ENCODE results near the gene LNPEP.

LNPEP gene

DNA sequence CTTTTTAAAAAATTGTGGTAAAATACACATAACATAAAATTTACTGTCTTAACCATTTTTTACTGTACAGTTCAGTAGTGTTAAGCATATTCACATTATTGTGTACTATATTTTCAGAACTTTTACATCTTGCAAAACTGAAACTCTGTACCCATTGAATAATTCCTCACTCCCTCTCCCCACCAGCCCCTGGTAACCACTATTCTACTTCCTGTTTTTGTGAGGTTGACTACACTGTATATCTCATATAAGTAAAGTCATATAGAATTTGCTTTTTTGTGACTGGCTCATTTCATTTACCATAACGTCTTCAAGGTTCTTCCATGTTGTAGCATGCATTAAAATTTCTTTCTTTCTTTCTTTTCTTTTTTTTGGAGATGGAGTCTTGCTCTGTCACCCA, 87.0 kb downstream of the LNPEP start:
- DNase-seq (ENCODE audit: low read depth, low spot score) = no peak
- no peak overlapping the region for H3K4me3 ChIP-seq (ENCODE audit: low read length)

DNA sequence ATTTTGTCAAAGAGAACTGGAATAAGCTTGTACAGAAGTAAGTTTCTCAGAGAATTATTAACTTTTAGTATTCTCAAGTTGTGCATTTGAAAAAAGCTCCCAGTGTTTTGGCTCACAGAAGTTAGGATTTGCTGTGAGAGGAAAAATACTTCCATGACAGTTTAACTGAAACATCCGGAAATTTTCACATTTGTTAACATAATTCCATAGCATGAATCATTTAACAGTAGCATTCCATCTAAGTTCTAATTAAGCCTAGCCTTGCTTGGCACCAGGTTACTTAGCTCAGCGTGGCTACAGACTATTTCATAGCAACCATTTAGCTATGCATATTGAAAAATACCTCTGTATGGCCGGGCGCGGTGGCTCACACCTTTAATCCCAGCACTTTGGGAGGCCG, 90.8 kb downstream of the LNPEP start:
- DNase-seq (ENCODE audit: low read depth, low spot score) = no peak
- H3K4me3 ChIP-seq (ENCODE audit: low read length) = no peak overlapping the region

DNA sequence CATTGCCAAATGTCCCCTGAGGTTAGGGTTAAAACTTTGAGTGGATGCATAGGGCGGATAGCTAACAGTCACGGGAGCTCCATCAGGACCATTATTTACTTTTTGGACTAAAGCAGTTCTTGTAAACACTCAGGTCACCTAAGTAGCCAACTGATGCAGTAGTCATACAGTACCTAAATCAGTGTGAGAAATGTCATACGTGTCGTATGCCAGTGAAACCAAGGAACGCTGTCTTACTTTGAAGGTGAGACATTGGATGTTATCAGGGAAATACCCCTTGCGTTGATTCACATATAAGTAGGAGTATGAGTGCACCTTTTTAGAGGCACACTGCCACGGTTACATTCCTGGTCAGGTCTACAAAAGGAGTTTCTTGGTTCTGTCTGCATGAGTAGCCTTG, 101.9 kb downstream of the LNPEP start:
- DNase-seq (ENCODE audit: low read depth, low spot score) = no peak
- H3K4me3 ChIP-seq (ENCODE audit: low read length) = no peak overlapping the region

- no peak overlapping the region for H3K4me3 ChIP-seq (ENCODE audit: low read length)
- no peak for DNase-seq (ENCODE audit: low read depth, low spot score)
Observed at GRCh38 chr5:97041239-97041638, 105.4 kb downstream of the LNPEP start.

DNA sequence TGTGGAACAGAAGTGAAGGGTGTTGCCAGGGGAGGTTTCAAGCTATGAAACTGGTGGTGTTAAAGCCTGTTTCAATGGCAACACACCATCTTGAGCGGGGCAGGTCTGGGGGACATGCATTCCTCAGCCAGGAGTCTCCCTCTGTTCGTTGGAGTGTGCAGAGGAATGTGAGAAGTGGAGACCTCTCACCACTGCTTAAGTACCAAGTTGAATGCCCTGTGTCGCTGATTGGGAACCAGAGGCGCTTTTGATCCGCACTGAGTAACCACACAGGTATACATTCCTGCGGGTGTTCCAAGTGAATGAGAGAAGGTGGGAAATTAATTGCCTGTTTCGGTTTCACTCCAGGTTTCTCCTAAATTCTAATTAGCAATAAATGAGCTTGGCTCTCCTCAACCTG, 107.1 kb downstream of the LNPEP start:
- no peak for DNase-seq (ENCODE audit: low read depth, low spot score)
- no peak overlapping the region for H3K4me3 ChIP-seq (ENCODE audit: low read length)

GRCh38 chr5:97043511-97043910, 107.6 kb downstream of the LNPEP start:
- no peak overlapping the region for H3K4me3 ChIP-seq (ENCODE audit: low read length)
- DNase-seq (ENCODE audit: low read depth, low spot score) = no peak

DNA sequence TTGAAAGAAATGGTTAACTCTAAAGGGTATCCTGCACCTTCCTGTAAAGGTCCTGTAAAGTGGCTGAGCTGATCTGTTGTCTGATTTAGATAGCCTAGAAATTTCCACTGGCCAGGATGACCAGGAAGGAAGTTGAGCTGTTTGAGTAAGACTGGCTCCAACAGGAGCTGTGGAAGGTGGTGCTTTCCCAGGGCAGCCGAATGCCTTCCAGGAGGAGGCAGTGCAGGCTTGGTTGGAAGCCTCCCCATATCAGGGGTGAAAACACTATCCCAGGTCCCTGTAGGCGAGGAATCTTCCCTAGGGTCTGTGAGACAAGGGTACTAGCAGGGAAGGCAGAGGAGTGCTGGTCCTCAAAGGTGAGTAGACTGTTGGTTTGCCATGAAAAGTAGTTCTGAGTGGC, 108.2 kb downstream of the LNPEP start:
- no peak for DNase-seq (ENCODE audit: low read depth, low spot score)
- no peak overlapping the region for H3K4me3 ChIP-seq (ENCODE audit: low read length)

- no peak for DNase-seq (ENCODE audit: low read depth, low spot score)
- no peak overlapping the region for H3K4me3 ChIP-seq (ENCODE audit: low read length)
Observed at GRCh38 chr5:97046270-97046982, 110.5 kb downstream of the LNPEP start.

- no peak overlapping the region for H3K4me3 ChIP-seq (ENCODE audit: low read length)
- DNase-seq (ENCODE audit: low read depth, low spot score) = no peak
Observed at GRCh38 chr5:97047076-97047475, 111.2 kb downstream of the LNPEP start.

DNA sequence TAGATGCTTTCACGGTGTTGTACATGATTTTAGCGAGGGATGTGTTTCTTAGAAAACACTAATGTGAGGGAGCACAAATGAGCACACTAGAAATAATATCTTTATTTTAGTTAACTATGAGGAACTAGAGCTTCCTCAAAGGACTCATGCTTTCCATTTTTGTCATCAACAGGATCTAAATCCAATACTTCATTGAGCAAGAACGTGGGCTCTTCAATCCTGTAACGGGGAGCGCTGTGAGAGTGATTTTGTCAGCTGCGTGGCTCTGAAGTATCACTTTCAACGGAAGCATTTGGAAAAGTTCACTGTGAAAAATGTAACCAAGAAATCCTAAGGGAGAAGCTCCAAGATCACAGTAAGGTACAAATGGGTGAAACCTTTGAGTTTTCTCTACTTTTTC, 113.3 kb downstream of the LNPEP start:
- no peak for DNase-seq (ENCODE audit: low read depth, low spot score)
- no peak overlapping the region for H3K4me3 ChIP-seq (ENCODE audit: low read length)

- no peak for DNase-seq (ENCODE audit: low read depth, low spot score)
- no peak overlapping the region for H3K4me3 ChIP-seq (ENCODE audit: low read length)
Observed at GRCh38 chr5:97056263-97056662, 120.4 kb downstream of the LNPEP start.

DNA sequence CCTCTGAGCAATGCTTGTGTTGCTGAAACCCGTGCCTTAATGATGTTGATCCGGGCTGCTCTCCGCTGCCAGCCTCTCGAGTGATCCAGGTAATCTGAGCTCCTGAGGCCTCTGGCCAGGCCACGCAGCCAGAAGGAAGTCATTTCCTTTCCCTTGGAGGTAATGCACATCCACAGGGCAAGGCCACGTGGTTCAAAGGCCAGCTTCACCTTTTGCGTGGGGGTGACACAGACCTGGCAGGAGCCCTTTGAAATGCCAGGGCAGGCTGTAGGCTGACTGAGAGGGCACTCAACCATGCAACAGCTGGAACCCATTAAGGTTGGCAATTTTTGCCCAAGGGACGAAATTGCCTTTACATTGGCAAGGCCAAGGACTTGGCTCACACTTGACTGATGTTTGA, 126.2 kb downstream of the LNPEP start:
- DNase-seq (ENCODE audit: low read depth, low spot score) = no peak
- H3K4me3 ChIP-seq (ENCODE audit: low read length) = no peak overlapping the region

DNA sequence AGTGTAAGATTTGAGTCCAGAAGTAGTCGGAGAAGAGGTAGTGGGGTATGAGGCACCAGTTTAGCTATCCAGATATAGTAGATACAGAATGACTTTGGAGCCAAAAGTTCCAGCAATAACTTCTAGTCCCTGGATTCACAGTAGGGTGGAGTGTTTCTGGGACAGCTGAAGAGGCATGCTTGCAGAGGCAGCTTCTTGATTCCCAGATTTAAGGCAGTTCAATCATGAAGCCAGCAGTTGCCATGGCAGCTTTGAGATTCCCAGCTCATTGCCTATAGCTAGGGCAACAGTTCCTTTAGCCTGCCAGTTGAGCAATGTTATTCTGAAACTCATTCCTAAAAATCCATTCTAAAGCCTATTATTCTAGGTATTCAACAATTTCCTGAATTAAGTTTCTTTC, 127.4 kb downstream of the LNPEP start:
- H3K4me3 ChIP-seq (ENCODE audit: low read length) = no peak overlapping the region
- DNase-seq (ENCODE audit: low read depth, low spot score) = no peak

- no peak overlapping the region for H3K4me3 ChIP-seq (ENCODE audit: low read length)
- DNase-seq (ENCODE audit: low read depth, low spot score) = no peak
Observed at GRCh38 chr5:97065475-97065874, 129.6 kb downstream of the LNPEP start.

GRCh38 chr5:97067296-97067850, 131.5 kb downstream of the LNPEP start:
- H3K4me3 ChIP-seq (ENCODE audit: low read length) = no peak overlapping the region
- DNase-seq (ENCODE audit: low read depth, low spot score) = no peak

GRCh38 chr5:97070234-97070633, 134.4 kb downstream of the LNPEP start:
- no peak for DNase-seq (ENCODE audit: low read depth, low spot score)
- no peak overlapping the region for H3K4me3 ChIP-seq (ENCODE audit: low read length)

GRCh38 chr5:97071101-97071500, 135.2 kb downstream of the LNPEP start:
- H3K4me3 ChIP-seq (ENCODE audit: low read length) = no peak overlapping the region
- DNase-seq (ENCODE audit: low read depth, low spot score) = no peak

DNA sequence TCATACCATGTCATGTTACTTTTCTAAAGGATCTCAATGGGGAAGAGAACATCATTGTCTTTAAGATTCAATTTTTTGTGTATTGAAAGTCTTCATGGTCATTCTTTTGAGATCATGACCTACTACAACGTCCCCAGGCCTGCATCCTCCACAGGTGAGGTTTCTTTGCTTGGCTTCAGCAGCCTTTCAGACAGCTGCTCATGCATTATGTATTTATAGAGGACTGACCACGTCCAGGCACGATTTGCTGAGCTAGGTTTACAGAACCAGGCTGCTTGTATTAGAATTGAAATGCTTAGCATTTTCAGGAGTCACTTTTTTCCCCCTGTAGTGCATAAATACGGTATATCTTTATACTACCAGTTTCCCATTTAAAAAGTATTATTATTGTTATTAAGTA, 136.1 kb downstream of the LNPEP start:
- no peak for DNase-seq (ENCODE audit: low read depth, low spot score)
- no peak overlapping the region for H3K4me3 ChIP-seq (ENCODE audit: low read length)

- no peak overlapping the region for H3K4me3 ChIP-seq (ENCODE audit: low read length)
- DNase-seq (ENCODE audit: low read depth, low spot score) = no peak
Observed at GRCh38 chr5:97072696-97073095, 136.8 kb downstream of the LNPEP start.

DNA sequence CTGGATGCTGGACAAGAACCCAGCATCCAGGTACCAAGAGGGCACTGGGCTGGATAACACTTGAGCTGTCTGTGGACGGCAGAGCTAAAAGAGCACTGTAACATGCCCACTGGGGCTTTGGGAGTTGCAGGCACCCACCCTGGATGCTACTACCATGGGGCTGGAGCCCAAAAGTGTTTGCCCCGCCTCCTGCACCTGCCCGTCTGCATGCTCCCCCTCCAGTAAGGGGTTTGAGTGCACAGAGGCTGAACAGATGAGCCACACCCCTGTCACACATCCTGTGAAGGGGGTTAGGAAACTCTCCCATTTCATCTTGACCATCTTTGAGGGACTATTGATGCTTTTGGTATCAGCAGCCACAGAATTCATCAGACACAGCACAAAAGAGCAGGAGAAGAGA, 137.5 kb downstream of the LNPEP start:
- DNase-seq (ENCODE audit: low read depth, low spot score) = no peak
- H3K4me3 ChIP-seq (ENCODE audit: low read length) = no peak overlapping the region

DNA sequence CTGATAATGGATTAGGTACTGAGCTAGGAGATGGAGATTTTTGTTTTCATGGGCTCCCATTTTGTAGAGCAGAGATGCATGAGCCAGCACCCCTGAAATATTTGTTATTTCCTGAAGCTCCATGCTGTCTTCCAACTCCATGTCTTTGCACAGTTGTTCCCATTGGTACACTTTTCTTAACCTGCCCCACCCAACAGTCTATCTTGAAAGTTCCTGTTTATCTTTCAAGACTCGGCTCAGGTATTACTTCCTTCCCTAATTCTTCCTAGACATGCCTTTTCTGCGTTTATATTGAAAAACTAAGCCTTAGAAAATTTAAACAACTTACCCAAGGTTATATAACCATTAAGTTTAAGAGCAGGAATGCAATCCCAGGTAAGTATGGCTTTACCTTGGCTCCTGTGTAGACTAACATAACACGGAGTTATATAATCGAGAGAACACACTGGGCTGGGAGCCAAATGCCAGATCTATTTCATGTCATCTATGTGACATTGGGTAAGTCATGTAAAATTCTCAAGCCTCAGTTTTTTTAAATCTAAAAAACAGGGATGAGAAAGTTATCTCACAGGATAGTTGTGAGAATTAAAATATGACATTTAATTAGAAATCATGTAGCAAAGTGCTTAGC, 139.1 kb downstream of the LNPEP start:
- H3K4me3 ChIP-seq (ENCODE audit: low read length) = no peak overlapping the region
- no peak for DNase-seq (ENCODE audit: low read depth, low spot score)
